Neural crest cell (in vitro differentiated cells): ENCODE results near the gene KLK10. TPM values are rescaled to one million over a fixed set of nuclear protein-coding genes. Genes with fewer than 3 reads are reported as not detected.

Experiments used
- DNase-seq: peaks from one replicate; pipeline ENCODE4 v3.0.0; 2021; ENCODE audit warnings: low read depth, mixed read lengths, low spot score
- H3K27ac Mint-ChIP-seq: one replicate; pipeline ENCODE4 v1.8.0; 2021; ENCODE audit warnings: mild to moderate bottlenecking, mixed read lengths; ENCODE audit not compliant: unreplicated experiment
- H3K27me3 Mint-ChIP-seq: 2 replicates; pipeline ENCODE4 v1.8.0; 2021; ENCODE audit warnings: low read depth, mild to moderate bottlenecking, mixed read lengths
- H3K36me3 Mint-ChIP-seq: 2 replicates; pipeline ENCODE4 v1.8.0; 2021; ENCODE audit warnings: low read depth, mild to moderate bottlenecking, mixed read lengths
- H3K4me1 Mint-ChIP-seq: 2 replicates; pipeline ENCODE4 v1.8.0; 2021; ENCODE audit warnings: mixed read lengths
- H3K4me3 Mint-ChIP-seq: one replicate; pipeline ENCODE4 v1.8.0; 2021; ENCODE audit warnings: mild to moderate bottlenecking, mixed read lengths
- H3K9me3 Mint-ChIP-seq: 2 replicates; pipeline ENCODE4 v1.8.0; 2021; ENCODE audit warnings: mixed read lengths
- CTCF ChIP-seq: fragments of 200-600 bp; sonication (generic); conservative IDR thresholded peaks from 2 replicates; pipeline ENCODE4 v1.5.0; 2021; ENCODE audit warnings: antibody characterized with exemption, mild to moderate bottlenecking
- total RNA-seq: library from RNA; stranded (reverse); gene quantifications from 2 replicates; pipeline ENCODE4 v1.2.1, GENCODE V29; 2021

Gene KLK10
- total RNA-seq, 1 donor from 2014 or later = not detected

- TF ChIP-seq CTCF = no peak
- peaks cover 34% of the 10 kb centered on the region for H3K27me3 Mint-ChIP-seq
- DNase-seq = no peak
- H3K27ac Mint-ChIP-seq = peak overlapping the region; percentile 12
- no peak overlapping the region for H3K4me3 Mint-ChIP-seq
- no peaks in the 10 kb centered on the region for H3K36me3 Mint-ChIP-seq
- peaks cover 13% of the 10 kb centered on the region for H3K4me1 Mint-ChIP-seq
- H3K9me3 Mint-ChIP-seq = peaks cover 3% of the 10 kb centered on the region
Observed at GRCh38 chr19:50979758-50980157, 39.8 kb downstream of the KLK10 start.

GRCh38 chr19:50978772-50979390 is 40.6 kb downstream of the KLK10 start:
- H3K9me3 Mint-ChIP-seq = peaks cover 3% of the 10 kb centered on the region
- peaks cover 32% of the 10 kb centered on the region for H3K27me3 Mint-ChIP-seq
- H3K4me3 Mint-ChIP-seq = no peak overlapping the region
- H3K27ac Mint-ChIP-seq = no peak overlapping the region
- H3K36me3 Mint-ChIP-seq = no peaks in the 10 kb centered on the region
- peaks cover 20% of the 10 kb centered on the region for H3K4me1 Mint-ChIP-seq
- no peak for DNase-seq
- no peak for TF ChIP-seq CTCF

- peaks cover 20% of the 10 kb centered on the region for H3K4me1 Mint-ChIP-seq
Observed at GRCh38 chr19:50977626-50978025, 41.9 kb downstream of the KLK10 start.

GRCh38 chr19:50975766-50976165 is 43.7 kb downstream of the KLK10 start:
- Mint-ChIP-seq H3K4me3 (no peak overlapping the region), H3K27me3 (peaks cover 21% of the 10 kb centered on the region), H3K27ac (no peak overlapping the region), H3K4me1 (peaks cover 23% of the 10 kb centered on the region), H3K9me3 (peaks cover 3% of the 10 kb centered on the region), H3K36me3 (no peaks in the 10 kb centered on the region)
- TF ChIP-seq CTCF = no peak
- DNase-seq = no peak

More at GRCh38 chr19:50977626-50978025, 41.9 kb downstream of the KLK10 start:
- DNase-seq = no peak
- Mint-ChIP-seq H3K4me3 (no peak overlapping the region), H3K27ac (peak overlapping the region; percentile 24), H3K36me3 (no peaks in the 10 kb centered on the region), H3K27me3 (peaks cover 33% of the 10 kb centered on the region), H3K9me3 (peaks cover 3% of the 10 kb centered on the region)
- no peak for TF ChIP-seq CTCF

DNA sequence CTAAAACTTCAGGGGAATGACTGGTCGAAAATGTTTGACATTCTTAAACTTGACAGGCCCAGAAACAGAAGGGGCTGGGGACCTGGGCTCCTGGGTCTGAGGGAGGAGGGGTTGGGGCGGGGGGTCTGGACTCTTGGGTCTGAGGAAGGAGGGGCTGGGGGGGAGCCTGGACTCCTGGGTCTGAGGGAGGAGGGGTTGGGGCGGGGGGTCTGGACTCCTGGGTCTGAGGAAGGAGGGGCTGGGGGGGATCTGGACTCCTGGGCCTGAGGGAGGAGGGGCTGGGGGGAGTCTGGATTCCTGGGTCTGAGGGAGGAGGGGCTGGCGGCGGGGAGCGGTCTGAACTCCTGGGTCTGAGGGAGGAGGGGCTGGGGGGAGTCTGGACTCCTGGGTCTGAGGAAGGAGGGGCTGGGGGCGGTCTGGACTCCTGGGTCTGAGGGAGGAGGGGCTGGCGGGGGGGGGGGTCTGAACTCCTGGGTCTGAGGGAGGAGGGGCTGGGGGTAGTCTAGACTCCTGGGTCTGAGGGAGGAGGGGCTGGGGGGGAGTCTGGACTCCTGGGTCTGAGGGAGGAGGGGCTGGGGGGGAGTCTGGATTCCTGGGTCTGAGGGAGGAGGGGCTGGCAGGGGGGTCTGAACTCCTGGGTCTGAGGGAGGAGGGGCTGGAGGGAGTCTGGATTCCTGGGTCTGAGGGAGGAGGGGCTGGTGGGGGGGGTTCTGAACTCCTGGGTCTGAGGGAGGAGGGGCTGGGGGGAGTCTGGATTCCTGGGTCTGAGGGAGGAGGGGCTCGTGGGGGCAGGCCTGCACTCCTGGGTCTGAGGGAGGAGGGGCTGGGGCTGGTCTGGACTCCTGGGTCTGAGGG is 44.6 kb downstream of the KLK10 start:
- TF ChIP-seq CTCF = no peak
- DNase-seq = no peak
- peaks cover 20% of the 10 kb centered on the region for H3K27me3 Mint-ChIP-seq
- H3K9me3 Mint-ChIP-seq = peaks cover 3% of the 10 kb centered on the region
- H3K27ac Mint-ChIP-seq = no peak overlapping the region
- H3K36me3 Mint-ChIP-seq = no peaks in the 10 kb centered on the region
- no peak overlapping the region for H3K4me3 Mint-ChIP-seq
- H3K4me1 Mint-ChIP-seq = peaks cover 30% of the 10 kb centered on the region
